Measurements from ENCODE around the gene LMTK3. TPM values are rescaled to one million over a fixed set of nuclear protein-coding genes. Genes with fewer than 3 reads are reported as not detected.

Gene LMTK3
- total RNA-seq, 1 experiment from 2014 or later: 10.6 TPM

- Histone ChIP-seq H3K27me3 (ENCODE audit: control insufficient read depth, insufficient read depth, low read length) (no peaks in the 10 kb centered on the region), H3K9me3 (ENCODE audit: control insufficient read depth, insufficient read depth, low read depth, low read length) (no peaks in the 10 kb centered on the region), H3K27ac (ENCODE audit: low read length) (no peak overlapping the region), H3K4me3 (ENCODE audit: low read depth in 2 of 2, low read length in 2 of 2) (no peak overlapping the region), H3K4me1 (ENCODE audit: control insufficient read depth, insufficient read depth, low read length) (peaks cover 25% of the 10 kb centered on the region), H3K36me3 (ENCODE audit: control insufficient read depth, insufficient read depth, low read length) (no peaks in the 10 kb centered on the region)
- ChIA-PET POLR2A (no interaction called here), CTCF (no interaction called here)
- ATAC-seq (no peak), DNase-seq (ENCODE audit: low read depth, low spot score) (no peak)
- TF ChIP-seq REST (IDR thresholded peaks at IDR 0.05; ENCODE audit: insufficient read depth in 1 of 2, low read depth in 2 of 2, low read length in 1 of 2) (no peak), TCF7L2 (IDR thresholded peaks at IDR 0.05; ENCODE audit: low read depth, low read length) (no peak), SIN3A (IDR thresholded peaks at IDR 0.05; ENCODE audit: borderline replicate concordance, insufficient read depth, low read depth, low read length) (no peak), POLR2AphosphoS5 (IDR thresholded peaks at IDR 0.05; ENCODE audit: low read depth, low read length) (no peak)
- in situ Hi-C loops (cut with HindIII; ENCODE audit: low pct_unique_long_range_greater_than_20kb, low sequenced_read_pairs) (no loop called here), intact Hi-C loops (cut with micrococcal nuclease; ENCODE audit: unreplicated experiment) (no loop called here)
- BruUV-seq (replicated peaks): no TSS peak
These were observed 28.3 kb downstream of the LMTK3 start for GRCh38 chr19:48483301-48483700.

GRCh38 chr19:48481846-48482639, 29.6 kb downstream of the LMTK3 start:
- in situ Hi-C loops (cut with HindIII; ENCODE audit: low pct_unique_long_range_greater_than_20kb, low sequenced_read_pairs): no loop called here

More at GRCh38 chr19:48481846-48482639, 29.6 kb downstream of the LMTK3 start:
- Histone ChIP-seq H3K27ac (ENCODE audit: low read length) (peak overlapping the region; percentile 44; the same call in 1 of the 2 replicates), H3K9me3 (ENCODE audit: control insufficient read depth, insufficient read depth, low read depth, low read length) (no peaks in the 10 kb centered on the region), H3K27me3 (ENCODE audit: control insufficient read depth, insufficient read depth, low read length) (no peaks in the 10 kb centered on the region), H3K4me1 (ENCODE audit: control insufficient read depth, insufficient read depth, low read length) (peaks cover 13% of the 10 kb centered on the region), H3K4me3 (ENCODE audit: low read depth in 2 of 2, low read length in 2 of 2) (no peak overlapping the region), H3K36me3 (ENCODE audit: control insufficient read depth, insufficient read depth, low read length) (no peaks in the 10 kb centered on the region; the same call in 1 of the 2 replicates)
- DNase-seq (ENCODE audit: low read depth, low spot score) (no peak), ATAC-seq (peak; percentile 36)
- POLR2A ChIA-PET: no interaction called here
- BruUV-seq (replicated peaks): TSS peak; percentile 56
- intact Hi-C loops (cut with micrococcal nuclease; ENCODE audit: unreplicated experiment): no loop called here
- no peak for TF ChIP-seq TCF7L2 (IDR thresholded peaks at IDR 0.05; ENCODE audit: low read depth, low read length)
- no peak; the same call in none of the 2 replicates for TF ChIP-seq POLR2AphosphoS5 (IDR thresholded peaks at IDR 0.05; ENCODE audit: low read depth, low read length)
- no peak for TF ChIP-seq REST (IDR thresholded peaks at IDR 0.05; ENCODE audit: insufficient read depth in 1 of 2, low read depth in 2 of 2, low read length in 1 of 2)
- TF ChIP-seq SIN3A (IDR thresholded peaks at IDR 0.05; ENCODE audit: borderline replicate concordance, insufficient read depth, low read depth, low read length): no peak
- no peak for TF ChIP-seq CTCF (IDR thresholded peaks at IDR 0.05)
- CTCF ChIA-PET: no interaction called here
